Endothelial cell (in vitro differentiated cells): ENCODE measurements around the gene TBC1D16. TPM values are rescaled to one million over a fixed set of nuclear protein-coding genes. Genes with fewer than 3 reads are reported as not detected.

Experiments used
- DNase-seq: peaks from one replicate; pipeline ENCODE4 v3.0.0; 2021; ENCODE audit warnings: low spot score
- H3K27ac Mint-ChIP-seq: one replicate; pipeline ENCODE4 v1.8.0; 2021; ENCODE audit warnings: mixed read lengths, inconsistent platforms; ENCODE audit not compliant: unreplicated experiment
- H3K27me3 Mint-ChIP-seq: one replicate; pipeline ENCODE4 v1.8.0; 2021; ENCODE audit warnings: mild to moderate bottlenecking, moderate library complexity, mixed read lengths, inconsistent platforms; ENCODE audit not compliant: unreplicated experiment
- H3K36me3 Mint-ChIP-seq: one replicate; pipeline ENCODE4 v1.8.0; 2021; ENCODE audit warnings: mild to moderate bottlenecking, low read depth, mixed read lengths, inconsistent platforms; ENCODE audit not compliant: unreplicated experiment
- H3K4me1 Mint-ChIP-seq: one replicate; pipeline ENCODE4 v1.8.0; 2021; ENCODE audit warnings: mild to moderate bottlenecking, mixed read lengths, inconsistent platforms; ENCODE audit not compliant: unreplicated experiment
- H3K4me3 Mint-ChIP-seq: one replicate; pipeline ENCODE4 v1.8.0; 2021; ENCODE audit warnings: mild to moderate bottlenecking, mixed read lengths, inconsistent platforms; ENCODE audit not compliant: unreplicated experiment
- H3K9me3 Mint-ChIP-seq: one replicate; pipeline ENCODE4 v1.8.0; 2021; ENCODE audit warnings: mixed read lengths, inconsistent platforms; ENCODE audit not compliant: unreplicated experiment
- CTCF ChIP-seq: fragments of 200-600 bp; sonication (generic); IDR thresholded peaks from one replicate; pipeline ENCODE4 v1.5.0; 2021; ENCODE audit warnings: antibody characterized with exemption; ENCODE audit not compliant: unreplicated experiment
- total RNA-seq: library from RNA; stranded (reverse); fragmentation: NEBNext Ultra II Directional; extraction: Animal tissue kit (Norgen Biotek cat#: 25700); gene quantifications from one replicate; pipeline ENCODE4 v1.2.1, GENCODE V29; 2021; ENCODE audit not compliant: unreplicated experiment

The TBC1D16 gene
- total RNA-seq, 1 donor from 2014 or later, result 126 TPM

- no peak for TF ChIP-seq CTCF
- Mint-ChIP-seq H3K9me3 (no peaks in the 10 kb centered on the region), H3K4me1 (peaks cover 23% of the 10 kb centered on the region), H3K36me3 (peaks cover 5% of the 10 kb centered on the region), H3K27me3 (peaks cover 5% of the 10 kb centered on the region), H3K27ac (no peak overlapping the region), H3K4me3 (no peak overlapping the region)
- no peak for DNase-seq
Observed at GRCh38 chr17:80023481-80024205, 12.0 kb downstream of the TBC1D16 start.

DNA sequence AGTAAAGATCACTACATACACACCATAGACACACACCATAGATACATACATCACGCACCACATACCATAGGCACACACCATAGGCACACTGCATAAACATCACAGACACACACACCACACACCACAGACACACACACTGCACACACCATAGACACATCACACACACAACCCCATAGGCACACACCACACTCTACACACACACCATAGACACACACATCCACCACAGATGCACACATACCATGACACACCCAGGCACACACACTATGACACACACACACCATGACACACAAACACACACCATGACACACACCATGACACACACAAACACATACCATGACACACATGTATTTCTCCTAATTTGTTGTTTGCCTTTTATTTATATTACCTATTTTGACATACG is 14.1 kb downstream of the TBC1D16 start:
- peaks cover 8% of the 10 kb centered on the region for H3K36me3 Mint-ChIP-seq
- H3K27ac Mint-ChIP-seq, result no peak overlapping the region
- no peaks in the 10 kb centered on the region for H3K9me3 Mint-ChIP-seq
- TF ChIP-seq CTCF, result no peak
- peaks cover 8% of the 10 kb centered on the region for H3K27me3 Mint-ChIP-seq
- H3K4me3 Mint-ChIP-seq, result peak overlapping the region; percentile 18
- peaks cover 18% of the 10 kb centered on the region for H3K4me1 Mint-ChIP-seq
- no peak for DNase-seq

DNA sequence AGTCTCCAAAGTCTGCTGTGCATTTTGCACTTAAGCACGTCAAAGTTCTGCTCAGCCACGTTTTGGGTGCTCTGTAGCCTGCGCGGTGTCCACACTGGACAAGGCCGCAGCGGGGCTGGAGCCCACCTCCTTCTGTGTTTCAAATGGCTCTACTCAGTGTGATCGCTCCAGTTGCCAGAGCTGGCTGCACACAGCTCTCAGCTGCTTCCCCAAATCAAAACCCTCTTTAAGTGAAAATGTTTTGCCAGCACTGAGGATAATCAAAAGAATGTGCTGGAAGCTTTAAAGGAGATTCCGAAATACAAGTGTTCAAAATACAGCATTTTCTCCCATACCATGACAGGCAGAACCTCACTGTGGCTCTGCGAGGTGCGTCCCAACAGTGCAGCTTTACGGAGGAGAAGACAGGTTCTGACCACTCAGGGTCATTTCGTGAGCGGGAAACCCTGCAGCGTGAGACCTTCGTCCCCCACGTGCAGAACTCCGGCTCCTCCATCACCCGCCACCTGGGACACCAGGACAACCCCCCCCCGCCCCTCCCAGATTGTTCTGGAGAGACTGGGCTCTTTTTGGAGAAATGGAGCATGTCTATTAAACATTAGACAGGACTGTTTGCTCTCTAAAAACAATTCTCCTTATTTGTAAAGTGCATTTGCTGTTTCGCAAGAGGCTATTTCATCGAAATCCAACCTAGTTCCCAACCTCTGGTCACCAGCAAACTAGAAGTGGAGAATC is 16.6 kb downstream of the TBC1D16 start:
- H3K4me3 Mint-ChIP-seq, result no peak overlapping the region
- peaks cover 6% of the 10 kb centered on the region for H3K27me3 Mint-ChIP-seq
- H3K36me3 Mint-ChIP-seq, result peaks cover 8% of the 10 kb centered on the region
- no peak for DNase-seq
- H3K27ac Mint-ChIP-seq, result no peak overlapping the region
- H3K9me3 Mint-ChIP-seq, result no peaks in the 10 kb centered on the region
- TF ChIP-seq CTCF, result no peak
- H3K4me1 Mint-ChIP-seq, result peaks cover 10% of the 10 kb centered on the region

DNA sequence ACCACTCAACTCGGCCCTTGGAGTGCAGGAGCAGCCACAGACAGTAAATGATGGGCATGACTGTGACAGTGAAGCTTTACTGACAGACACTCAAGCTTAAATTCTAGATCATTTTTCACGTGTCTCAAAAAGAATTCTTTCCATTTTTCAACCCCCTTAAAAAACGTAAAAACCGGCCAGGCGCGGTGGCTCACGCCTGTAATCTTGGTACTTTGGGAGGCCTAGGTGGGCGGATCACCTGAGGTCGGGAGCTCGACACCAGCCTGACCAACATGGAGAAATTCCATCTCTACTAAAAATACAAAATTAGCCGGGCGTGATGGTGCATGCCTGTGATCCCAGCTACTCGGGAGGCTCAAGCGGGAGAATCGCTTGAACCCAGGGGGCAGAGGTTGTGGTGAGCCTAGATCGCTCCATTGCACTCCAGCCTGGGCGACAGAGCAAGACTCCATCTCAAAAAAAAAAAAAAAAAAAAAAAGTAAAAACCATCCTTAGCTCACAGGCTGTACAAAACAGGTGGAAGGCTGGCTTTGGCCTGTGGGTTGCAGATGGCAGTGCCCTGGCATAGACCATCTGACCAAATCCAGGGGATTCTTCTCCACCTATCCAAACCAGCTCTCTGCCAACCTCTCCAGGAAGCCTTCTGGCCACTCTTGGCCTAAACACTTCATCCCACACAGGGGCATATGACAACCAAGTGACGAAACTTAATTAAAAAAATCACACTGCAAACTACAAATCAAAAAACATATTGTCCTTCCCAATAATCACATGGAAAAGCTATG is 18.3 kb downstream of the TBC1D16 start:
- Mint-ChIP-seq H3K27ac (no peak overlapping the region), H3K4me1 (peaks cover 15% of the 10 kb centered on the region), H3K27me3 (peaks cover 5% of the 10 kb centered on the region), H3K4me3 (no peak overlapping the region), H3K9me3 (no peaks in the 10 kb centered on the region), H3K36me3 (peaks cover 11% of the 10 kb centered on the region)
- no peak for TF ChIP-seq CTCF
- no peak for DNase-seq
